DND-41 (cell line): ENCODE data around the gene HMGB4.

Experiments
- CTCF ChIP-seq: IDR thresholded peaks from 2 replicates; pipeline ENCODE4 v1.5.1; 2012; ENCODE audit warnings: borderline replicate concordance, low read length, moderate library complexity, mild to moderate bottlenecking; ENCODE audit not compliant: poor library complexity, severe bottlenecking; ENCODE audit errors: extremely low read depth
- EZH2 ChIP-seq: IDR thresholded peaks from 3 replicates; pipeline ENCODE4 v1.6.1; 2012; ENCODE audit warnings: borderline replicate concordance, low read depth, mild to moderate bottlenecking, moderate library complexity, low read length, inconsistent platforms; ENCODE audit not compliant: severe bottlenecking

- TF ChIP-seq CTCF (no peak), EZH2 (no peak)
Observed at GRCh38 chr1:33837635-33838034, 26.2 kb upstream of the HMGB4 start.
